NCI-H2107 treated with DMSO at 0.1 percent for 48 hours (cell line): ENCODE measurements around the gene ARL5C.
A peak's percentile ranks its signal among the peaks of the same experiment; 100 is the strongest.

Source experiments
- DNase-seq: peaks from one replicate; lab custom pipeline; 2025; ENCODE audit not compliant: unreplicated experiment; lab: John Stamatoyannopoulos, UW

ARL5C gene

DNA sequence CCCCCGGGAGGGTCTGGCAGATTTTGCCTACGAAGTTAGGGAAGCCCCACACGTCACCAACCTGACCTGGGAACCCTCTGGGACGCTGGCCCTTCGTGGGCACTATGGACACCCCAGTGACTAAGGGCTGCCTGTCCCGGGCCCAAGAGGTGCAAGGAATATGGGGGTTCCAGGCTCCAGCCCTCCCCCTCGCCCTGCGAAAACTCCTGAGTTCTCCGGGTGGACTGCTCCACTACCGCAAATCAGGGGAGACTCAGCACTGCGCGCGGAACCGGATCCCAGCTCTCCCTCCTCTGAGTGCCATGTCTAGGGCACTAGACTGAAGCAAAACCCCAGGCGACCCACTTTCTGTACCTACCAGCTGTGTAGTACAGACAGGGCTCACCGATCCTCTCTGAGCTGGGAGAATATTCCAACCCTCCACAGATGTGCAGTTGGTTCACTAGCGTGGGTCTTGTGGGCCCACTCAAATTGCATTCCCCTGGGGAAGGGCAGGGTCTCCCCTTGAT lies at the start of gene ARL5C:
Gene ARL5C, minus strand, starts transcription at position 321 of the 509 bp plus-strand sequence. CDS start 401 bp downstream, outside the sequence.
- no peak for DNase-seq

- no peak for DNase-seq
Observed at GRCh38 chr17:39213852-39214251, 47.9 kb upstream of the ARL5C start.

GRCh38 chr17:39212841-39213480 lies 47.0 kb upstream of the ARL5C start:
- DNase-seq = peak; percentile 23

DNA sequence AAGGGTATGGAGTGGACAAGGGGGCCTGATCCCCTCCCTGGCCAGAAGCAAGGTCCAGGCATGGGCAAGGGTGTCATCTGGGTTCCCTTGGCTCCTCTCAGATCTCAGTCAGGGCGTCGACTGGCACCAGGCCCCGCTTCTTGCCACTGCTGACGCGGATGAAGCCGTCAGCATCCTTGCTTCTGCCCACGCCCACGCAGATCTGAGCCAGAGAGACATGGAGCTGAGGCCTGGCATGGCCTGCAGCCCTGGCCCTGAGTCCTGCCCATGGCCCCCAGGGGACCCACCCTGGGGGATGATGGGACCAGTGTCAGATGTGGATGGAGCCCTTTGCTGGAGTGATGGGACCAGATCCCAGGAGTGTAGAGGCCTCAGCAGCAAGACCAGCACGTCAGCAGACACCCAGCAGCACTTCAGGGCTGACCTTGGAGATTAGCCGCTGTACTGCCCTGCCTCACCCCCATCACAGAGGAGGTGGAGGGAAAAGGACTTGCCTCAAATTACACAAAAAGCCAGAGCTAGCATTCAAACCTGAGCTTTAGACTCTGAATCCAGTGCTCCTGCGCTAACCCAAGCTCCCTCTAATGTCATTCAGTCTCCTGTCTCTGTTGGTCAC lies 46.3 kb upstream of the ARL5C start:
- DNase-seq = no peak

- DNase-seq = no peak
Observed at GRCh38 chr17:39210093-39210434, 44.1 kb upstream of the ARL5C start.

GRCh38 chr17:39209317-39210092 lies 43.5 kb upstream of the ARL5C start:
- DNase-seq = no peak

DNA sequence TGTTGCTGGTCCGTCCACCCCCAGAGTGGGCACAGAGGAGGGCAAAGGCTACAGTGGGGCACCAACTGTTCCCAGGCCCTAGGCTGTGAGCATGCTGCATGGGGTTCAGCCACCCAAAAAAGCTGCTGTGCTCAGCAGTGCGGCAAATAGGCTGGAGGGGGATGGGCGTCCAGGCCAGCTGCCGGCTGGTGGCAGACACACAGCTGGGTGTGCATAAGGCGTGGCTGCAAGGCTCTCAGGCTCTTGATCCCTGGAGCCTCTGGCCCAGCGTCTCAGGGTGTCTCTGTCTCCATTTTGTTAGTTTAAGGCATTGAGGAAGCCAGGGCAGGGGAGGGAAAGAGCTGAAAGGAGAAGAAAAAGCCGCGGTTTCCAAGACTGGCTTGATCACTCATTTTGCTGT lies 42.9 kb upstream of the ARL5C start:
- no peak for DNase-seq

DNA sequence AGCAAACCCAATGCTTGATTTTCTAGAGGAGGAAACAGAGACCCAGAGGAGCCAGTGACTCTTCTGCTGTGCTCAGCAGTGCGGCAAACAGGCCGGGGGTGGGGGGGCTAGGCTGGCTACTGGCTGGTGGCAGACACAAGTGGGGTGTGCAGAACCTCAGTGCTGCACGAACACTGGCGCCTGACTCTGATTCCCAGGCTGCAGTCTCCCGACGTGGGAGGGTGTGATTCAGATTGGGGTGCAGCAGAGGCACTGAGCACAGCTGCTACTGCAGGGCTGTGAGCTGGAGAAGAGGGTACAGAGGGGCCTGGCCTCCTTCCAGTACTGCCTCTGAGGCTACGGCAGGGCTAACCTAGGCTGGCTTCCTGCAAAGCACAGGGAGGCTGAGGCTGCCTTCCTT lies 42.2 kb upstream of the ARL5C start:
- no peak for DNase-seq

GRCh38 chr17:39205112-39205526 lies 39.2 kb upstream of the ARL5C start:
- DNase-seq = no peak

- no peak for DNase-seq
Observed at GRCh38 chr17:39204245-39204644, 38.3 kb upstream of the ARL5C start.

DNA sequence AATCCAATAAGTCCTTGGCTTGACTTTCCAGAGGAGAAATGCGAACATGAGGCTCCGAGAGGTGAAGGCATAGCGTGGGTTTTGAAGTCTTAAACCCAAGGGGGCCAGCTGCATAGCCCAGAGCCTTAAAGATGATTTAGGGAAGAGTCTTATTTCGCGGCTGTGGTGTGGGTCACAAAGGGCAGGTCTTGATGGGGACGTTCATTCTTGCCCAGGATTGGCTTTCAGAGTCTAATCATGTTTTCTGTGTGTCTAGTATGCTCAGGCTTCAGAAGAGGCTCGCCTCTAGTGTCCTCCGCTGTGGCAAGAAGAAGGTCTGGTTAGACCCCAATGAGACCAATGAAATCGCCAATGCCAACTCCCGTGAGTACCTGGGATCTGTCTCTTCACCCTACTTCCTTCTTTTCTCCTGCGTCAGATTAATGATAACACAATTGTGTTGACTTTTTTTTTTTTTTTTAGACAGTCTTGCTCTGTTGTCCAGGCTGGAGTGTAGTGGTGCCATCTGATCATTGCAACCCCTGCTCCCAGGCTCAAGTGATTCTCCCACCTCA lies 35.1 kb upstream of the ARL5C start:
- DNase-seq = no peak

- DNase-seq = no peak
Observed at GRCh38 chr17:39200070-39200879, 34.3 kb upstream of the ARL5C start, which contains the start of gene RPL19. Gene RPL19, plus strand, starts transcription at chr17:39200283. Its CDS starts 62 bp downstream, at chr17:39200345.

- peak; percentile 96 for DNase-seq
Observed at GRCh38 chr17:39199820-39200069, 33.8 kb upstream of the ARL5C start.

- DNase-seq = no peak
Observed at GRCh38 chr17:39198186-39198566, 32.2 kb upstream of the ARL5C start.

GRCh38 chr17:39197380-39198185 lies 31.6 kb upstream of the ARL5C start, which contains the start of gene CACNB1:
Gene CACNB1, minus strand, starts transcription at chr17:39197669. Its CDS starts 174 bp downstream, at chr17:39197495.
- DNase-seq = peak; percentile 43

DNA sequence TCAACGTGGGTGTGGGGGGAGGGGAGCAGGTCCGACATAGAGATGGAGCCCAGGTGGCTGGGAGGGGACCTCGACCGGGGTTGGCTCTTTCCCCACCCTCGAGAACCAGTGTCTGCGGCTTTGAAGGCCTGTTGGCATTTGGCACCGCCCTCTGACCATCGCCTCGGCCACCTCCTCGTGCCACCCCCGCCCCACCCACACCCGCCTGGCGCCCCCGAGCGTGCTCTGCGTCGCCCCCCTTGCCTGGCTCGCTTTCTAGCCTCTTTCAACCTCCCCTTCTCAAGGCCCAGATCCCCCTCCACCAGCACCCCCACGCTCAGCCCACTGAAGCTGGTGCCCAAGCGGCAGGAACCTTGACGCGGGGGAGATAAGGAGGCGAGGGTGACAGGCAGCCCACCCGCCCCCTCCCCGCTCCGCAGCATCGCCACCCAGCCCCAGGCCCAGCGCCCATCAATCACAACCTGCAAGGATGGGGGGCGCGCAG lies 30.9 kb upstream of the ARL5C start:
- DNase-seq = no peak

- DNase-seq = no peak
Observed at GRCh38 chr17:39196241-39196807, 30.4 kb upstream of the ARL5C start.

DNA sequence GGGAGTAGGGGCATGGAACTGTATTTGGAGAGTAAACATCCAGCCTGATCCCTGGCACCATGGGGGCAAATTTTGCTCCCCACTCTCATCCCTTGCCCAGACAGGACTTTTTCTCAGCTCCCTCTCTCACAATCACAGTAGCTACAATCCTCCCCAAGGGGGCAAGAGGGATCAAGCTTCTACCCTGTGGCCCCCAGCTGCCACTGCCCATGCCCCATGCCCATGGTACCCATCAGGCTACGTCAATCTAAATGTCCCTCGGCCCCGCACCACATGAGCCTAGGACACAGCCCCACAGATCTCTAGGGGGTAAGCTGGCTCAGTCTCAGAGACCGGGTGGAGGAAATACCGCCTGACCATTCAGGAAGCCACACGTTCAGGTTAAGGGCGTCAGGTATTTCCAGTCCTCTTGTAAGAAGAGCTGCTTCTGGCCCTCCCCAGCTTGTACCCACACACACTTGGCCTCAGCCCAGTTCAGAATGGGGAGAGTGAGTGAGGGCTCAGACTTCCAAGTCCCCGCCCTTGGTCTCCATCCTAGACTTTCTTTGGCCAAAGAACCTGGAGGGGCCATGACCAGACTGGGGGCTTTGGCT lies 29.7 kb upstream of the ARL5C start:
- DNase-seq = no peak

DNA sequence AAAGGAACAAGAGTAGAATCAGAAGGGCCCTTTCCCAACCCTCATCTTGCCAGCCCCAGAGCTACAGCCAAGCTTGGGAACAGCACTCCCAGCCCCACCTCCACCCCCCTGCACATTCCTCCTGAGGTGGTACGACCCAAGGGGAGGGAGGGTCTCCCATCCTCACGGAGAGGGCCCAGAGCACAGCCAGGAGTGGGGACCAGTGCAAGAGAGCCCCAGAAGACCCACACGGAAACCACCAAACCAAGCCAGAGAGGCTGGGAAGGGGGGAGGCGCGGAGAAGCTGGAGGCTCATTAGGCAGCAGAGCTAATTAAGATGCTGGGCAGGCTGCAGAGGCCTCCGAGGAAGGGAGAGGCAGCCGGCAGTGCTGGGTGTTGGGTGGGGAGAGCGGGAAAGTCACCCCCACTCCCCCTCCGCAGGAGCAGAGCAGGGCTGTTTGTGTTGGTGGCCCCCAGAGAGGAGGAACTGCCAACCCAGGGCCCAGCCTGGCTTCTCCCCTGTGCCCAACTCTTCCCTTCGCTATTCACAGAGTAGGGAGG lies 29.1 kb upstream of the ARL5C start:
- no peak for DNase-seq
